HepG2 (cell line): ENCODE data around the gene ZBTB48. TPM values are rescaled to one million over a fixed set of nuclear protein-coding genes. Genes with fewer than 3 reads are reported as not detected.

Source experiments
- ATF7-NPFF ChIP-seq: sonication (generic); formaldehyde crosslinking; IDR thresholded peaks from 2 replicates; pipeline ENCODE4 v1.8.1; 2023; ENCODE audit warnings: mild to moderate bottlenecking, low read depth, missing genetic modification reagents, moderate library complexity
- KAT7 ChIP-seq: IDR thresholded peaks from 2 replicates; pipeline ENCODE4 v1.6.1; 2018; ENCODE audit warnings: borderline replicate concordance, missing compliant biosample characterization
- KDM3A ChIP-seq: IDR thresholded peaks from 2 replicates; pipeline ENCODE4 v1.6.1; 2018; ENCODE audit warnings: low read depth, missing compliant biosample characterization
- NFYC ChIP-seq: IDR thresholded peaks from 2 replicates; pipeline ENCODE4 v1.6.1; 2016; ENCODE audit warnings: missing genetic modification reagents, missing compliant biosample characterization
- POLR2AphosphoS5 ChIP-seq: IDR thresholded peaks from 2 replicates; pipeline ENCODE4 v1.6.1; 2012; ENCODE audit warnings: low read depth, low read length
- SMAD3 ChIP-seq: sonication (generic); formaldehyde crosslinking; IDR thresholded peaks from 2 replicates; pipeline ENCODE4 v1.4.0; 2020; ENCODE audit warnings: missing genetic modification reagents
- TOPORS ChIP-seq: sonication (generic); formaldehyde crosslinking; IDR thresholded peaks from 2 replicates; pipeline ENCODE4 v1.8.0; 2023; ENCODE audit warnings: mild to moderate bottlenecking, missing genetic modification reagents
- ZNF235 ChIP-seq: sonication (generic); formaldehyde crosslinking; IDR thresholded peaks from 2 replicates; pipeline ENCODE4 v1.8.1; 2023; ENCODE audit warnings: mild to moderate bottlenecking, missing genetic modification reagents, borderline replicate concordance
- ZNF333 ChIP-seq: sonication (generic); formaldehyde crosslinking; IDR thresholded peaks from 2 replicates; pipeline ENCODE4 v1.4.0; 2020; ENCODE audit warnings: mild to moderate bottlenecking, missing genetic modification reagents, borderline replicate concordance
- polyA plus RNA-seq, 8 experiments: library from polyadenylated mRNA; depleted of rRNA in 3 of 8; stranded (reverse) in 7 of 8; unstranded in 1 of 8; fragments of >200 nt; fragmentation: Illumina TruSeq in 4 of 8; extraction: Trizol in 4 of 8; gene quantifications; 2 replicates each; pipeline versions ENCODE4 v1.2.1 to v1.2.3, GENCODE V29; 2011 to 2016; ENCODE audit warnings: low read depth in 4 of 8, missing spikeins in 1 of 8, mixed read lengths in 1 of 8; ENCODE audit not compliant: insufficient read depth in 1 of 8
- total RNA-seq, 5 experiments: library from RNA; depleted of rRNA; stranded (reverse); fragments of >200 nt; fragmentation: Illumina TruSeq; extraction: Trizol; gene quantifications; 2 replicates each; pipeline ENCODE4 v1.2.3, GENCODE V29; 2016; ENCODE audit warnings: low read depth in 1 of 5
- TF ChIP-seq, protein P1 (sequence below), 2 experiments: fragments of 450-650 bp in 1 of 2; sonication (generic) in 1 of 2; formaldehyde crosslinking in 1 of 2; IDR thresholded peaks; 2 replicates each; pipeline versions ENCODE4 v1.6.1 to v1.8.0; 2016 to 2022; ENCODE audit warnings: antibody characterized with exemption in 1 of 2, mild to moderate bottlenecking in 1 of 2, missing genetic modification reagents in 1 of 2
- TF ChIP-seq, protein P2 (sequence below): sonication (generic); formaldehyde crosslinking; IDR thresholded peaks from 2 replicates; pipeline ENCODE4 v1.5.0; 2020; ENCODE audit warnings: mild to moderate bottlenecking, missing genetic modification reagents
- TF ChIP-seq, protein P3 (sequence below): sonication (generic); formaldehyde crosslinking; IDR thresholded peaks from 2 replicates; pipeline ENCODE4 v1.4.0; 2020; ENCODE audit warnings: missing genetic modification reagents, borderline replicate concordance
- TF ChIP-seq, protein P4 (sequence below): sonication (generic); formaldehyde crosslinking; IDR thresholded peaks from 2 replicates; pipeline ENCODE4 v1.8.1; 2023; ENCODE audit warnings: mild to moderate bottlenecking, missing genetic modification reagents

The ZBTB48 gene
- total and polyA plus RNA-seq, 2 of the 13 experiments (the other 11 are each of a cell fraction or from before 2014, with no cell fraction given), result 13.0 to 17.1 TPM

DNA sequence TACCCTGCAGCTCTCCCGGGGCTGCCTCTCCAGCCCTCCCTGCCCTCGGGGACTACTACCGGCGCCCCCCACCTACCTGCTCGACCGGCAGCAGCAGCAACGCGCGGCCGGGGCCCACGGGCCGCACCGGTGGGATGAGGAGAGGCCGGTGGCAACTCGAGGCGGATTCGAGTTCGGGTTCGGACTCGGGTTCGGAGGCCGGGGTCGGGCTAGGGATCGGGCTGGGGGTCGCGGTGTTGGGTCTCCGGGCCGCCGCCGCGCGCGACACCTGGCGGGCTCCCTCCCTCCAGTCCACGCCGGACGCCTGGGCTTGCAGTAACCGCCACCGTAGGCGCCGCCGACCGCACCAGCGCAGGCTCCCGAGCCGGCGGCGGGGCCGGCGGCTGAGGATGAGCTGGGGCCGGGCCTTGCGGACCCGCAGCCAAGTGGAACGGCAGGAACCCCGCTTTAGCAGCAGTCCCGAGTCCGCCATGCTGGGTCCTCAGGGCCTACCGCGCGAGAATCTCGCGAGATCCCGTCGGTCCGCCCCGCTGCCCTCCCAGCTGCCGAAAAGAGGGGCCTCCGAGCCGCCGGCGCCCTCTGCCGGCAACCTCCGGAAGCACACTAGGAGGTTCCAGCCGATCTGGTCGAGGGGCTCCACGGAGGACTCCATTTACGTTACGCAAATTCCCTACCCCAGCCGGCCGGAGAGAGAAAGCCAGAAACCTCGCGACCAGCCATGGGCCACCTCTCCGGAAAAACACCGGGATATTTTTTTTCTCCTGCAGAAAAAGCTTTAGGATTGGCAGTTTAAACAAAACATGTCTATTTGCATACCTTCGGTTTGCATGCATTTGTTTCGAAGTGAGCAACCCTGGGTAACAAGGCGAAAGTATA is 25.5 kb upstream of the ZBTB48 start, which contains the start of gene NOL9 (continued):
- TF ChIP-seq, protein P1, sequence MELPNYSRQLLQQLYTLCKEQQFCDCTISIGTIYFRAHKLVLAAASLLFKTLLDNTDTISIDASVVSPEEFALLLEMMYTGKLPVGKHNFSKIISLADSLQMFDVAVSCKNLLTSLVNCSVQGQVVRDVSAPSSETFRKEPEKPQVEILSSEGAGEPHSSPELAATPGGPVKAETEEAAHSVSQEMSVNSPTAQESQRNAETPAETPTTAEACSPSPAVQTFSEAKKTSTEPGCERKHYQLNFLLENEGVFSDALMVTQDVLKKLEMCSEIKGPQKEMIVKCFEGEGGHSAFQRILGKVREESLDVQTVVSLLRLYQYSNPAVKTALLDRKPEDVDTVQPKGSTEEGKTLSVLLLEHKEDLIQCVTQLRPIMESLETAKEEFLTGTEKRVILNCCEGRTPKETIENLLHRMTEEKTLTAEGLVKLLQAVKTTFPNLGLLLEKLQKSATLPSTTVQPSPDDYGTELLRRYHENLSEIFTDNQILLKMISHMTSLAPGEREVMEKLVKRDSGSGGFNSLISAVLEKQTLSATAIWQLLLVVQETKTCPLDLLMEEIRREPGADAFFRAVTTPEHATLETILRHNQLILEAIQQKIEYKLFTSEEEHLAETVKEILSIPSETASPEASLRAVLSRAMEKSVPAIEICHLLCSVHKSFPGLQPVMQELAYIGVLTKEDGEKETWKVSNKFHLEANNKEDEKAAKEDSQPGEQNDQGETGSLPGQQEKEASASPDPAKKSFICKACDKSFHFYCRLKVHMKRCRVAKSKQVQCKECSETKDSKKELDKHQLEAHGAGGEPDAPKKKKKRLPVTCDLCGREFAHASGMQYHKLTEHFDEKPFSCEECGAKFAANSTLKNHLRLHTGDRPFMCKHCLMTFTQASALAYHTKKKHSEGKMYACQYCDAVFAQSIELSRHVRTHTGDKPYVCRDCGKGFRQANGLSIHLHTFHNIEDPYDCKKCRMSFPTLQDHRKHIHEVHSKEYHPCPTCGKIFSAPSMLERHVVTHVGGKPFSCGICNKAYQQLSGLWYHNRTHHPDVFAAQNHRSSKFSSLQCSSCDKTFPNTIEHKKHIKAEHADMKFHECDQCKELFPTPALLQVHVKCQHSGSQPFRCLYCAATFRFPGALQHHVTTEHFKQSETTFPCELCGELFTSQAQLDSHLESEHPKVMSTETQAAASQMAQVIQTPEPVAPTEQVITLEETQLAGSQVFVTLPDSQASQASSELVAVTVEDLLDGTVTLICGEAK (IDR thresholded peaks at IDR 0.05), result no peak
- TF ChIP-seq, protein P1 (CRISPR knock-in tag; IDR thresholded peaks at IDR 0.05), result peak; percentile 67; the same call in 1 of the 2 replicates
- peak; percentile 79 for TF ChIP-seq ZNF235 (CRISPR knock-in tag)
- TF ChIP-seq TOPORS, result peak; percentile 84; the same call in 1 of the 2 replicates
- peak; percentile 78 for TF ChIP-seq POLR2AphosphoS5
- peak; percentile 95 for TF ChIP-seq ATF7-NPFF (CRISPR knock-in tag)
- TF ChIP-seq, protein P2, sequence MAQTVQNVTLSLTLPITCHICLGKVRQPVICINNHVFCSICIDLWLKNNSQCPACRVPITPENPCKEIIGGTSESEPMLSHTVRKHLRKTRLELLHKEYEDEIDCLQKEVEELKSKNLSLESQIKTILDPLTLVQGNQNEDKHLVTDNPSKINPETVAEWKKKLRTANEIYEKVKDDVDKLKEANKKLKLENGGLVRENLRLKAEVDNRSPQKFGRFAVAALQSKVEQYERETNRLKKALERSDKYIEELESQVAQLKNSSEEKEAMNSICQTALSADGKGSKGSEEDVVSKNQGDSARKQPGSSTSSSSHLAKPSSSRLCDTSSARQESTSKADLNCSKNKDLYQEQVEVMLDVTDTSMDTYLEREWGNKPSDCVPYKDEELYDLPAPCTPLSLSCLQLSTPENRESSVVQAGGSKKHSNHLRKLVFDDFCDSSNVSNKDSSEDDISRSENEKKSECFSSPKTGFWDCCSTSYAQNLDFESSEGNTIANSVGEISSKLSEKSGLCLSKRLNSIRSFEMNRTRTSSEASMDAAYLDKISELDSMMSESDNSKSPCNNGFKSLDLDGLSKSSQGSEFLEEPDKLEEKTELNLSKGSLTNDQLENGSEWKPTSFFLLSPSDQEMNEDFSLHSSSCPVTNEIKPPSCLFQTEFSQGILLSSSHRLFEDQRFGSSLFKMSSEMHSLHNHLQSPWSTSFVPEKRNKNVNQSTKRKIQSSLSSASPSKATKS, result no peak
- TF ChIP-seq, protein P3, sequence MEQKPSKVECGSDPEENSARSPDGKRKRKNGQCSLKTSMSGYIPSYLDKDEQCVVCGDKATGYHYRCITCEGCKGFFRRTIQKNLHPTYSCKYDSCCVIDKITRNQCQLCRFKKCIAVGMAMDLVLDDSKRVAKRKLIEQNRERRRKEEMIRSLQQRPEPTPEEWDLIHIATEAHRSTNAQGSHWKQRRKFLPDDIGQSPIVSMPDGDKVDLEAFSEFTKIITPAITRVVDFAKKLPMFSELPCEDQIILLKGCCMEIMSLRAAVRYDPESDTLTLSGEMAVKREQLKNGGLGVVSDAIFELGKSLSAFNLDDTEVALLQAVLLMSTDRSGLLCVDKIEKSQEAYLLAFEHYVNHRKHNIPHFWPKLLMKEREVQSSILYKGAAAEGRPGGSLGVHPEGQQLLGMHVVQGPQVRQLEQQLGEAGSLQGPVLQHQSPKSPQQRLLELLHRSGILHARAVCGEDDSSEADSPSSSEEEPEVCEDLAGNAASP (CRISPR knock-in tag), result 0 out of 2 replicates have a peak, but pooled peaks have one; percentile 41
- TF ChIP-seq NFYC (CRISPR knock-in tag), result no peak
- peak; percentile 87; the same call in 1 of the 2 replicates for TF ChIP-seq KDM3A
- TF ChIP-seq, protein P4, sequence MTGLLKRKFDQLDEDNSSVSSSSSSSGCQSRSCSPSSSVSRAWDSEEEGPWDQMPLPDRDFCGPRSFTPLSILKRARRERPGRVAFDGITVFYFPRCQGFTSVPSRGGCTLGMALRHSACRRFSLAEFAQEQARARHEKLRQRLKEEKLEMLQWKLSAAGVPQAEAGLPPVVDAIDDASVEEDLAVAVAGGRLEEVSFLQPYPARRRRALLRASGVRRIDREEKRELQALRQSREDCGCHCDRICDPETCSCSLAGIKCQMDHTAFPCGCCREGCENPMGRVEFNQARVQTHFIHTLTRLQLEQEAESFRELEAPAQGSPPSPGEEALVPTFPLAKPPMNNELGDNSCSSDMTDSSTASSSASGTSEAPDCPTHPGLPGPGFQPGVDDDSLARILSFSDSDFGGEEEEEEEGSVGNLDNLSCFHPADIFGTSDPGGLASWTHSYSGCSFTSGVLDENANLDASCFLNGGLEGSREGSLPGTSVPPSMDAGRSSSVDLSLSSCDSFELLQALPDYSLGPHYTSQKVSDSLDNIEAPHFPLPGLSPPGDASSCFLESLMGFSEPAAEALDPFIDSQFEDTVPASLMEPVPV, result peak; percentile 49; the same call in 1 of the 2 replicates
- TF ChIP-seq SMAD3 (CRISPR knock-in tag), result peak; percentile 56; the same call in 1 of the 2 replicates
- peak; percentile 50; the same call in 1 of the 2 replicates for TF ChIP-seq KAT7 (CRISPR knock-in tag)
- TF ChIP-seq ZNF333, result peak; percentile 59; the same call in 1 of the 2 replicates
